ENCODE measurements around the gene FHIT.

Gene FHIT

DNA sequence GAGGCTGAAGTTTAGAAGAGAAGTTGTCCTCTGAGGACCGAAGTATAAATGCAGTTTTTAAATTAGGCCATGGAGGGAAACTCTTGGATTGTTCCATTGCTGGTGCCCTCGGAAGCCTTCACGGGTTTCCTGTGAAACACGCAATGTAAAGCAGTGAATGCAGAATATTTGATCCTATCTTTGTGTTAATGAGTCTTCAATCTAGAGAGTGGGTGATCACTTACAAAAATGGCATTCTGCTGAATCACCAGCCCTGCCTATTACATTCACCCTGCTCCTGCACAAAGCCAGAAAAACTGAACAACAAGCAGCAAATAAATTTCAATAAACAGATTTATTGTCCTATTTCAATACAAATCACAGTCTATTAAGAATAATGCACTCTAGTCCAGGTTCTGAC lies 1063.9 kb downstream of the FHIT start:
- H3K27me3 Mint-ChIP-seq (ENCODE audit: low read depth, poor library complexity) = peaks cover 4% of the 10 kb centered on the region
- H3K4me1 Mint-ChIP-seq = peaks cover 8% of the 10 kb centered on the region
- H3K9me3 Mint-ChIP-seq = peaks cover 4% of the 10 kb centered on the region
- H3K36me3 Mint-ChIP-seq (ENCODE audit: low read depth) = no peaks in the 10 kb centered on the region
- no peak overlapping the region for H3K27ac Mint-ChIP-seq
- H3K4me3 Mint-ChIP-seq = no peak overlapping the region
- DNase-seq = no peak
- no peak for TF ChIP-seq CTCF (IDR thresholded peaks at IDR 0.05)

- H3K9me3 Mint-ChIP-seq = peaks cover 2% of the 10 kb centered on the region
- H3K27me3 Mint-ChIP-seq (ENCODE audit: low read depth, poor library complexity) = peaks cover 4% of the 10 kb centered on the region
- TF ChIP-seq CTCF (IDR thresholded peaks at IDR 0.05) = no peak
- H3K36me3 Mint-ChIP-seq (ENCODE audit: low read depth) = no peaks in the 10 kb centered on the region
- peaks cover 8% of the 10 kb centered on the region for H3K4me1 Mint-ChIP-seq
- no peak for DNase-seq
- no peak overlapping the region for H3K4me3 Mint-ChIP-seq
- H3K27ac Mint-ChIP-seq = no peak overlapping the region
Measured at GRCh38 chr3:60186359-60186758, 1064.9 kb downstream of the FHIT start.

DNA sequence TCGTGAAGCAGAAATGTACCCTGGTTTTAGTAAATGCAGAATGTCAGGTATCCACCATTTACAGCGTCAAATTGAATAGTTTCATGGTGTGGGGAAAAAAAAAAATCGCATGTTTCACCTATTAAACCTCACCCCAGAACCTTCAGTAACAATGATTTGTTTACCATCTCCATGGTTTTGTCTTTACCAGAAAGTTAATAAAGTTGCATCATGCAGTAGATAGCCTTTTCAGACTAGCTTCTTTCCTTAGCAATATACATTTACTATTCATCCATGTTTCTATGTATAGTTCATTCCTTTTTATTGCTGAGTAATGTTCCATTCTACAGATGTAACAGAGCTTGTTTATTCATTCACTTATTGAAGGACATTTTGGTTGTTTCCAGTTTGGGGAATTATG lies 1066.1 kb downstream of the FHIT start:
- no peak for DNase-seq
- H3K27ac Mint-ChIP-seq = no peak overlapping the region
- H3K27me3 Mint-ChIP-seq (ENCODE audit: low read depth, poor library complexity) = peaks cover 4% of the 10 kb centered on the region
- no peaks in the 10 kb centered on the region for H3K36me3 Mint-ChIP-seq (ENCODE audit: low read depth)
- no peaks in the 10 kb centered on the region for H3K9me3 Mint-ChIP-seq
- no peak for TF ChIP-seq CTCF (IDR thresholded peaks at IDR 0.05)
- H3K4me1 Mint-ChIP-seq = peaks cover 8% of the 10 kb centered on the region
- no peak overlapping the region for H3K4me3 Mint-ChIP-seq

- no peaks in the 10 kb centered on the region for H3K36me3 Mint-ChIP-seq (ENCODE audit: low read depth)
- peaks cover 4% of the 10 kb centered on the region for H3K27me3 Mint-ChIP-seq (ENCODE audit: low read depth, poor library complexity)
- no peak overlapping the region for H3K4me3 Mint-ChIP-seq
- peaks cover 20% of the 10 kb centered on the region for H3K4me1 Mint-ChIP-seq
- no peak for TF ChIP-seq CTCF (IDR thresholded peaks at IDR 0.05)
- no peak for DNase-seq
- no peaks in the 10 kb centered on the region for H3K9me3 Mint-ChIP-seq
- H3K27ac Mint-ChIP-seq = no peak overlapping the region
Measured at GRCh38 chr3:60182697-60183096, 1068.6 kb downstream of the FHIT start.

DNA sequence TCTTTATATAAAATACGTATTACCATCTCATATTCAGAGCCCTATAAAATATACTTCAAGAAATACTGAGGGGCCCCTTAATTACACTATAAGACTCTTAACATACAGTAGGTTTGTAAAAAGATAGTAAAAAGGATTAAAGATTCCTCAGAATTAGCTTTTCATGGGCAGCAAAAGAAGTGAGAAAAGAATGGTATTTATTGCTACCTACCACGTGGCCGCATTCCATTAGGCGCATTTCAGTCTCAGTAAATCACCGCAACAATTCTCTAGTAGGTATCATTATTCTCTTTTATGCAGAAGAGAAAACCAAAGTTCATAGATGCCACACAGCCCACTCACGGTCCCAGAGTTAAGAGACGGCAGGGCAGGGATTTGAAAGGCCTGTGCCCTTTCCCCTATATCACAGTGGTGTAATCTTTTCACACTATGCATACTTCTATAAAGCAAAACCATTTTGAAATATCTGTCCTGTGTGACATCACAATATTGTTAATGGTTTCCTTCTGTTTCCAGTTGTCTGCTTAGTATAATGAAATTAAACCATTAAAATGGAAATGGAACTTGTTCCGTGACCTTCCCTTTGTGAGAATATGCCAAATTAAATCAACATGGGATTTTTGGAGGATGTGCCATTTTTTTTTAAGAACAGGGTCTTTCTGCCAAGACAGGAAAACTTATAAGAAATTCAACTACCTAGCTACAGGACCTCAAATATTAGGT lies 1072.2 kb downstream of the FHIT start:
- TF ChIP-seq CTCF (IDR thresholded peaks at IDR 0.05) = no peak
- Mint-ChIP-seq H3K9me3 (no peaks in the 10 kb centered on the region), H3K36me3 (ENCODE audit: low read depth) (no peaks in the 10 kb centered on the region), H3K4me1 (peaks cover 44% of the 10 kb centered on the region), H3K27me3 (ENCODE audit: low read depth, poor library complexity) (no peaks in the 10 kb centered on the region), H3K4me3 (no peak overlapping the region), H3K27ac (no peak overlapping the region)
- DNase-seq = no peak

DNA sequence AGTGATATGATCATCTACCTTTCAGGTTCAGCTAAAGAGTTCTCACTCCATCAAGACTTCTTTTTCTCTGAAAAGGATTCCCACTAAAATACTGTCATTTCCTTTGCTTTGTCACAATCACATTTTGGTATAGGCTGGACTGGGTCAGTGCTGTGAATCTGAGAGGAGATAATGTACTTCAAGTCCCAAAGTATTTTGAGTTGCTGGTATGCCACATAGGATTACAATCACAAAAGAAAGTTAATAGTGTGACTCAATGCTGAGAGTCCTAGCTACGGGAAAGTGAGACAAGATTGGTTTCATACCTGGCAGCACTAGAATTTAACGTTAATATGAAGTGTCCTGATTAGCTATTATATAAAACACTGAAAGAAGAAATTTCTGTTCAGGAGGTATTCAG lies 1073.5 kb downstream of the FHIT start:
- no peaks in the 10 kb centered on the region for H3K27me3 Mint-ChIP-seq (ENCODE audit: low read depth, poor library complexity)
- no peak overlapping the region for H3K4me3 Mint-ChIP-seq
- DNase-seq = no peak
- no peaks in the 10 kb centered on the region for H3K36me3 Mint-ChIP-seq (ENCODE audit: low read depth)
- peaks cover 54% of the 10 kb centered on the region for H3K4me1 Mint-ChIP-seq
- no peak overlapping the region for H3K27ac Mint-ChIP-seq
- no peak for TF ChIP-seq CTCF (IDR thresholded peaks at IDR 0.05)
- no peaks in the 10 kb centered on the region for H3K9me3 Mint-ChIP-seq
